HG02840 (cell line): ENCODE measurements around the gene KIAA1217.

ENCODE experiments used
- ATAC-seq: cut with Tn5 transposase; IDR thresholded peaks from one replicate; pipeline ENCODE4 v1.9.1; 2021; ENCODE audit warnings: mild to moderate bottlenecking, moderate library complexity, moderate number of reproducible peaks; ENCODE audit not compliant: unreplicated experiment, low FRiP score

The KIAA1217 gene

DNA sequence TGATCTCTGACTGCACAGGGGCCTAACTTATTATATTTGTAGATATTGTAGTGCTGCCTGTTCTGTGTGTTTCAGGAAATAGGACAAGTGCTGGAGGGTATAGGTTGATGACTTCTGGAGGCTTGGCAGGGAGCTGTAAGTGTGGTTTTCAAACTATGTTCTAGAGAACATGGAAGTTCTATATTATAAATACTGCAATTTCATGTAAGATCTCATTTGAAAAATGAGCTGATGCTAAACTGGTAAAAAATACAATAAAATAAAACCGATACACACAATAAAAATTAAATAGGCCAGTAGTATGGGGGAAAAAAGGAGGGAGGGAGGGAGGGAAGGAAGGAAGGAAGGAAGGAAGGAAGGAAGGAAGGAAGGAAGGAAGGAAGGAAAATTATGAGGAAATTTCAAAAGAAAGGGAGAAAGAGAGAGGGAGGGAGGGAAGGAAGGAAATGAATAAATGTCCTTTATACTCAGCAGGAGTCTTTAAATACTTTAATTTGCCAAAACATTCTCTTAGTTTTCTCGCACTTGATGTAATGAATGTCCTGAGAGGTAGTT is 181.3 kb downstream of the KIAA1217 start:
- no peak for ATAC-seq

DNA sequence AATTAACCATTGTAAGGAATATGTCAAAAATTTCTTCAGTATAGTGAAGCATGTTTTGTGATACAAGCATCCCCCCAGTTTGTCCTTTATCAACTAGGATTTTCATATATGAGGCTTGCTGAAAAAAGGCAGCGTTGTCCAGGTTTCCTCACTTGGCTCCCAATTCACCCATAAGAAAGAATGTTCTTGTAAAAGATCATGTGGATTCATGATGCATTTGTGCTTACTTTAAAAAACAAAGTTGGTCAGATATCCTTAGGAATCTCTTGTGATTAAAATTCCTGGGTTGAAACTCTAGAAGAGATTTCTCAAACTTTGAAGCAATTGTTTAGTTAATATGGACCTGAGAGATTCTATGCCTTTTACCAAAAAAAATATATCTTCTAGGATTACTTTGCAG is 181.8 kb downstream of the KIAA1217 start:
- no peak for ATAC-seq

GRCh38 chr10:24393201-24393600 is 184.3 kb downstream of the KIAA1217 start:
- no peak for ATAC-seq

DNA sequence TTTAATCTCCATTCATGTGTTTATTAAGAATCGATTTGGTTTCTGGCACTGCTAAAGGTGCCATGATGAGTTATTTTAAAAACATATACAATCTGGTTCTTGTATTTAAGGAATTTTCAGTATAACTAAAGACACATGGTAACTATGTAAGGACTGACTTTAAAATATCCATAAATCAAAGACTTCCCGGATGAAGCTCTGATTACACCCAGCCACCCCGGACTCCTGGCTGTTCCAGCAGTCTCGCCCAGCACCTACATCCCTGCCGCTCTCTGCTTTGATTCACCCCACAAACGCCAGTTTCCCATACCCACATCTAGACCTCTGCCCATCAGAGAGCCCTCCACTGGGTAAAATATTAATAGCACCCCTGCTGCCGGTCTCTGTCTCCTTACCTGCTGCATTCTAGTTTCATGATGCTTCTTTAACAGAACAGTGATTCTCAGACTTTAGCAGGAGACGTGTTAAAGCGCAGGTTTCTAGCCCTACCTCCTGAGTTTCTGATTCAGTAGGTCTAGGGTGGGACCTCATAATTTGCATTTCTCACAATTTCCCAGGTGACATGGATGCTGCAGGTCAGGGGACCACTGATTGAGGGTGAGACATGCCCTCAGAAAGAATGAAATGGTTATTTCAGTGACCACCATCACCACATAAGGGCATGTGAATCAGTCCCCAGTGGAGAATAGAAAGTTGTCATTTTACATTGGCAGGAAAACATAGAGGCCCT is 185.7 kb downstream of the KIAA1217 start:
- no peak for ATAC-seq

- ATAC-seq, result no peak
Observed at GRCh38 chr10:24396396-24396795, 187.5 kb downstream of the KIAA1217 start.

DNA sequence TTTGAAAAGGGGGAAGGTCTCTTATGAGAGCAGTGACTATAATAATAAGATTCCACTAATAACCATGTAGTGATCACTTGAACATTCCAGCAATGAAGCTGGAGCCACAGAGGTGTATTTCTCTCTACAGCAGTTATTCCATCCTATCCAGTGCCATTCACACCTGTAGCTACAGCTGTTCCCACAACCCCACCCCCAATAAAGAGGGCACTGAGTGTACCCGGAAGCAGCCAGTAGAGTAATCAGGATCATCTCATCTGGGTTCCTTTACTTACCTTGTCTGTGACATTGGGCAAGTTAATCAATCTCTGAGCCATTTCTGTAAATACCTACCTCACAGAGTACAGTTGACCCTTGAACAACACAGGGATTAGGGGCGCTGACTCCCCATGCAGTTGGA is 188.7 kb downstream of the KIAA1217 start:
- no peak for ATAC-seq

DNA sequence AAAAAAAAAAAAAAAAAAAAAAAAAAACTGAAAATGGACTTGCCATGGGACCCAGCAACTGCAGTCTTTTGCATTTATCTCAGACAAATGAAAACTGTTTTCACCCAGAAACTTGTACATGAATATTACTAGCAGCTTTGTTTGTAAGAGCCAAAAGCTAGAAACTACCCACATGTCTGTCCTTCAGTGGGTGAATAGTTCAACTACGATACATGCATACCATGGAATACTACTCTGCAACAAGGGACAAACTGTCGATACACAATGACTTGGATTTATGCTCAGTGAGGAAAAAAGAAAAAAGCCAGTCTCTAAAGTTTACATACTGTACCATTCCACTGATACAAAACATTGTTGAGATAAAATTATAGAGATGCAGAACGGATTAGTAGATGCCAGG is 195.6 kb downstream of the KIAA1217 start:
- ATAC-seq, result no peak

- ATAC-seq, result no peak
Observed at GRCh38 chr10:24405635-24406034, 196.7 kb downstream of the KIAA1217 start.

- no peak for ATAC-seq
Observed at GRCh38 chr10:24406809-24407483, 198.0 kb downstream of the KIAA1217 start.

- no peak for ATAC-seq
Observed at GRCh38 chr10:24407928-24408327, 199.0 kb downstream of the KIAA1217 start.

- no peak for ATAC-seq
Observed at GRCh38 chr10:24408365-24408764, 199.4 kb downstream of the KIAA1217 start.

DNA sequence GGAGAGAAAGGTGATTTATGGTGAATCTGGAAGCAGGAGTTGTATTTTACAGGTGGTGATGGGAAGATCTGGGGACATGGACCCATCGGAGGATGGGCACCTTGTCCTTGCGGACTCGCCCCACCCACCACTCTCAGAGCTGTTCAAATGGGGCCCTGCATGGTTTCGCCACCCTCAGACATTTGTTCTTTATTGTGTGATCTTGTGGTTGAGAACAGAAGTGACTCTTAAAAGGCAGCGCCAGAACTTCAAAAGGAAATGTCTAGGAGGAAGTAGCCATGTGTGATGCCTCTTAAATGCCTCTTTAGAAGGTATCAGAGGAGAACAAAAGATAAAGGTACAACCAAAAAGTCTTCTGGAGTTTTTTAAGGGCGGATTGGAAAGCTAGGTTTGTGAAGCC is 205.7 kb downstream of the KIAA1217 start:
- no peak for ATAC-seq

- no peak for ATAC-seq
Observed at GRCh38 chr10:24415455-24416125, 206.7 kb downstream of the KIAA1217 start.

DNA sequence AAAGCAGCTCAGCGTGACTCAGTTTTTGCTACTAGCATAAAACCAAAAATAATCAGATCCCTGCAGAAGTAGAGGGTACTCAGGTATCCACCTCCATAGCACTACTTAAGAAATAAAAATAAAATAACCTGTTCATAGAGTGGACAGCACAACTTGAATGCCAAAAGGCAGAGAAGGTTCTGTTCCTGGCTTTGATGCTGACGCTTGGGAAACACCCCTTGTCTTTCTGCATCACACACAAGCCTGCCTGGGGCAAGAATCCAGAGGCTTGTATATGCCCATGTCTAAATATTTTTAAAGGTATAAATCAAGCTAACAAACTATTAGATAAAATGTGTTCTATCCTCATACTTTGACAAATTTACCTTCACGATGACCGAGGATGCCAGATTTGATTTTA is 207.3 kb downstream of the KIAA1217 start:
- no peak for ATAC-seq

DNA sequence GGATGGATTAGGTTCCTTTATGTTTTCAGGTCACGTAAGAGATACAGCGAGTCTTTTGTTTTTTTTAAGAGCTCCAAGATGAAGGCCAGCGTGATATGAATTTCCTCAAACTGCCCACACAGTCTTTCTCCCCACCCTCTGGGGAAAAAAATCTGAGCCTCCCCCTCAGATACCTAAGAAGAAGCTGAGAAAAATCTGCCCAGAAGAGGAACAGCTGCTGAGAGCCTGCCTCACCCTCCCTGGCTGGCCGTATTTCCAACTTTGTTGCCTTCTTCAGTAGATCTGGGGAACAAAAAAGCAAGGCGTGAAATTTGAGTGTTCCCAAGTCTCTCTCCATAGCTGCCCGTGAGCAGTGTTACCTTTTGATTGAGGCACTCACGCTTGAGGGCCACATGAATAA is 208.1 kb downstream of the KIAA1217 start:
- no peak for ATAC-seq

- ATAC-seq, result no peak
Observed at GRCh38 chr10:24418532-24418931, 209.6 kb downstream of the KIAA1217 start.

- ATAC-seq, result no peak
Observed at GRCh38 chr10:24419066-24419465, 210.1 kb downstream of the KIAA1217 start.

DNA sequence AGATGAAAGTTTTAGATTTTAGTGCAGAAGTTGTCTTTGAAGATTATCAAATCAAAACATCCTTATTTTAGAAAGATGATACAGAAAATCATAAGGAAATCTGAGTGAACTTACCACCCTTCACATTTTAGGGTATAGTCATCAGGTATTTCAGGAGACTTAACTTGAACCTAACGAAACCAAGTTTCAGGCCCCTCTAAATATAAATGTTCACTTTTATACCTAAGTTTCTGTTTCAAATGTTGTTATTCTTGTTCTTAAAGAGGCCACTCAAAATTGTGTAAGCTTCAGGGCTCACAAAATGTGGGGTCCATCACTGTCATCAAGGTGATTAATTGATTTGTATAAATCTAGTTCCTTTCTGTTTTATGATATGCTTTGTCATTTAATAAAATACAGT is 216.2 kb downstream of the KIAA1217 start:
- no peak for ATAC-seq

GRCh38 chr10:24427678-24428409 is 218.9 kb downstream of the KIAA1217 start:
- no peak for ATAC-seq

DNA sequence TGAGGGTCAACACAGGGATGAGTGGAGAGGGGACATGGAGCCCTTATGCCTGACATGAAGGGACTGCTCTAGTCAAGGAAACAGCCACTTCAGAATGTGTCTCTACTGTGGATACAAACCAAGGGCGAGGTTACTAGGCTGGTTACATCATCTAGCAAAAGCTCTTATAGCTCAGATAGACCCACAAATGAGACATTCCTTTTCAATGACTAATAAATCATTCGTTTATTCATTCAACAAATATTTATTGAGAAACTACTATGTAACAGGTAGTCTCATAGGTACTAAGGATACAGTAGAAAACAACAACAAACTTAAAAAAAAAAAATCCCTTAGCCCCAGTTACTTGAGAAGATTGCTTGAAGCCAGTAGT is 219.5 kb downstream of the KIAA1217 start:
- ATAC-seq, result no peak

- no peak for ATAC-seq
Observed at GRCh38 chr10:24430591-24430990, 221.7 kb downstream of the KIAA1217 start.
